OCI-LY3 (cell line): ENCODE data around the gene MLLT10.
A peak's percentile ranks its signal among the peaks of the same experiment; 100 is the strongest.

Experiments
- H2AFZ ChIP-seq: fragments of 200-600, 300-600 bp; shearing (Covaris generic); 2 replicates; pipeline ENCODE4 v1.6.0; 2014; ENCODE audit warnings: antibody characterized with exemption, low read depth, low read length
- H3K27ac ChIP-seq: fragments of 200-600, 300-600 bp; sonication (generic); 2 replicates; pipeline ENCODE4 v1.5.1; 2014; ENCODE audit warnings: mild to moderate bottlenecking, low read length, moderate library complexity, mixed read lengths
- H3K27me3 ChIP-seq: fragments of 200-600, 300-600 bp; sonication (generic); 2 replicates; pipeline ENCODE4 v1.6.1; 2014; ENCODE audit warnings: low read depth, low read length, mixed read lengths
- H3K36me3 ChIP-seq: fragments of 200-600, 300-600 bp; sonication (generic); replicated peaks from 2 replicates; pipeline ENCODE3; 2014; ENCODE audit warnings: low read depth, low read length, mixed read lengths
- H3K4me1 ChIP-seq: fragments of 300-600, 200-600 bp; sonication (generic); 2 replicates; pipeline ENCODE4 v1.6.1; 2014; ENCODE audit warnings: low read length, mixed read lengths
- H3K4me2 ChIP-seq: fragments of 200-600, 300-600 bp; sonication (generic); 2 replicates; pipeline ENCODE4 v1.6.1; 2014; ENCODE audit warnings: low read length, mixed read lengths
- H3K4me3 ChIP-seq: fragments of 300-600, 200-600 bp; sonication (generic); 2 replicates; pipeline ENCODE4 v1.5.1; 2014; ENCODE audit warnings: antibody characterized with exemption, mild to moderate bottlenecking, low read length, moderate library complexity
- H3K79me2 ChIP-seq: fragments of 300-600, 200-600 bp; shearing (Covaris generic); 2 replicates; pipeline ENCODE4 v1.6.1; 2014; ENCODE audit warnings: mild to moderate bottlenecking, low read length, mixed read lengths
- H3K9ac ChIP-seq: fragments of 300-600, 200-600 bp; shearing (Covaris generic); 2 replicates; pipeline ENCODE4 v1.6.0; 2014; ENCODE audit warnings: mild to moderate bottlenecking, low read length, moderate library complexity
- H3K9me3 ChIP-seq: fragments of 200-600, 300-600 bp; shearing (Covaris generic); 2 replicates; pipeline ENCODE4 v1.6.1; 2014; ENCODE audit warnings: low read length, mixed read lengths; ENCODE audit not compliant: insufficient read depth
- H4K20me1 ChIP-seq: fragments of 200-600, 300-600 bp; sonication (generic); 2 replicates; pipeline ENCODE4 v1.6.1; 2016; ENCODE audit warnings: low read length, mixed read lengths; ENCODE audit not compliant: insufficient read depth
- CTCF ChIP-seq: fragments of 200-600, 300-600 bp; sonication (generic); IDR thresholded peaks from 2 replicates; pipeline ENCODE4 v1.5.1; 2014; ENCODE audit warnings: antibody characterized with exemption, low read length, low read depth
- EZH2phosphoT487 ChIP-seq: fragments of 200-600 bp; shearing (Covaris generic); IDR thresholded peaks from 2 replicates; pipeline ENCODE4 v1.6.1; 2018; ENCODE audit warnings: antibody characterized with exemption, mixed run types, low read depth

MLLT10 gene

GRCh38 chr10:21526188-21526859 is 7.7 kb upstream of the MLLT10 start:
- no peaks in the 10 kb centered on the region for H3K79me2 ChIP-seq
- no peak for TF ChIP-seq EZH2phosphoT487
- no peak for TF ChIP-seq CTCF

GRCh38 chr10:21526860-21527597 is 7.0 kb upstream of the MLLT10 start:
- H4K20me1 ChIP-seq = no peaks in the 10 kb centered on the region
- peak overlapping the region; percentile 89 for H2AFZ ChIP-seq
- peak overlapping the region; percentile 81 for H3K9ac ChIP-seq
- H3K27ac ChIP-seq = peak overlapping the region; percentile 61
- H3K4me1 ChIP-seq = peaks cover 5% of the 10 kb centered on the region; the same call in 1 of the 2 replicates
- TF ChIP-seq CTCF (no peak), EZH2phosphoT487 (no peak)
- H3K4me3 ChIP-seq = peak overlapping the region; percentile 89
- peaks cover 22% of the 10 kb centered on the region for H3K27me3 ChIP-seq
- no peaks in the 10 kb centered on the region for H3K9me3 ChIP-seq
- H3K36me3 ChIP-seq = no peaks in the 10 kb centered on the region
- peak overlapping the region; percentile 100 for H3K4me2 ChIP-seq
- H3K79me2 ChIP-seq = no peaks in the 10 kb centered on the region

More at GRCh38 chr10:21526188-21526859, 7.7 kb upstream of the MLLT10 start:
- peaks cover 5% of the 10 kb centered on the region; the same call in 1 of the 2 replicates for H3K4me1 ChIP-seq
- peak overlapping the region; percentile 100 for H3K4me2 ChIP-seq
- peak overlapping the region; percentile 89 for H2AFZ ChIP-seq
- H3K9ac ChIP-seq = peak overlapping the region; percentile 81
- peak overlapping the region; percentile 61 for H3K27ac ChIP-seq
- H3K36me3 ChIP-seq = no peaks in the 10 kb centered on the region
- no peaks in the 10 kb centered on the region for H3K9me3 ChIP-seq
- no peaks in the 10 kb centered on the region for H4K20me1 ChIP-seq
- H3K4me3 ChIP-seq = peak overlapping the region; percentile 89
- peaks cover 22% of the 10 kb centered on the region for H3K27me3 ChIP-seq

GRCh38 chr10:21527598-21528235 is 6.3 kb upstream of the MLLT10 start:
- H3K36me3 ChIP-seq = no peaks in the 10 kb centered on the region
- peak overlapping the region; percentile 89 for H3K4me3 ChIP-seq
- H4K20me1 ChIP-seq = no peaks in the 10 kb centered on the region
- peak overlapping the region; percentile 19; the same call in 1 of the 2 replicates for H2AFZ ChIP-seq
- H3K4me2 ChIP-seq = peak overlapping the region; percentile 100
- H3K4me1 ChIP-seq = peaks cover 7% of the 10 kb centered on the region; the same call in 1 of the 2 replicates
- peaks cover 22% of the 10 kb centered on the region for H3K27me3 ChIP-seq
- H3K27ac ChIP-seq = no peak overlapping the region
- H3K9ac ChIP-seq = peak overlapping the region; percentile 81
- no peak for TF ChIP-seq CTCF
- no peak for TF ChIP-seq EZH2phosphoT487
- no peaks in the 10 kb centered on the region for H3K79me2 ChIP-seq
- H3K9me3 ChIP-seq = no peaks in the 10 kb centered on the region
